GM18507 (cell line): ENCODE data around the gene SPINK4.
A peak's percentile ranks its signal among the peaks of the same experiment; 100 is the strongest.

Source experiments
- DNase-seq: peaks from one replicate; pipeline ENCODE4 v3.0.0; 2011; ENCODE audit warnings: low read depth; ENCODE audit not compliant: insufficient read length; ENCODE audit errors: extremely low spot score
- FAIRE-seq: peaks from 2 replicates; lab custom pipeline; 2011; peaks lifted over from hg19 to GRCh38; lab: Jason Lieb, UNC

SPINK4 gene

DNA sequence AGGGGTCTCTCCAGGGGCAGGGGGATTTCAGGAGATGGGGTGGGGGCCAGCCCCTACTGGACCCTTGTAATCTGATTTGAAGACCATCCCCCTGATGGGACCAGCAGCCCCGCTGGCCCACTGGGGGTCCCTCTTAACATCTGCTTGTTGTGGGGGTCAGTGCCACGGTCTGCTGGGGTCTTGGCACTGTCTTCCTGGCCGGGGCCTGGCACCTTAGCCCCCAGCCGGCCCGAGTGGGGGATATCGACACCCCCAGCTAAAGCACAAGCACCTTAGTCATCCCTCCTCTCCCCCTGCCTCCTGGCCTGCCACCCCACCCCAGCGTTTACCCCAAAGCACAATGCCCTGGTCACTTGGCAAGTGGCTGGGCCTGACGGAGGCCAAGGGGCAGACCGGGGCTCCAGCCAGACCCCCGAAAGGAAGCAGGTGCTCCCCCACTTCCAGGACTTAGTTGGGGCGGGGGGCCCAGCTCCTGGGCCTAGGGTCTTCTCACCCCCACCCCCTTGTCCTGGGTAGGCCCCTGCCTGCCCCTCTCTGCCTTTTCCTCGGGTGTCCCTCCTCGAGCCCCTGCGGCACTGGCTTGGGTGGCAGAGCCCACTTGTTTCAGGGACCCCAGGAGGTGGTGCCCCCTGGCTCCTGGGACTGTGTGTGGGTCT is 49.0 kb downstream of the SPINK4 start:
- FAIRE-seq (no peak), DNase-seq (no peak)

DNA sequence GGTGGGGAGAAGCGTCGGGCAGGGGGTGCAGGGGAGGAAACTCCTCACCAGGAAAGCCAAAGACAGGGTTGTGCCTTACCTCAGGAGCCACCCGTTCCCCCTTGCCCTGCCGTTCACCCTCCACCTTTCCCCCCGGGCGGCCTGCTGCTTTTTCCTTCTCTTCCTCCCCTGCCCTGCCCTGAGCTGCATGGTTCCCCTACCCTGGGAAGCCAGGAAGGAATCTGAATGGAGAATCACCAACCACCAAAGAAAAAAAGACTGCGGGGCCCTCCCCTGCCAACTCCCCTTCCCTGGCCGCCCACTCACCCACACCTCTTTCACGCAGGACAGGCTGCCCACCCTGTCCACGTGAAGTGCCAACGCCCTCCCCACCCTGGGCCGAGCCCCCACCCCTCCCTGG is 49.5 kb downstream of the SPINK4 start:
- no peak for DNase-seq
- FAIRE-seq: no peak

DNA sequence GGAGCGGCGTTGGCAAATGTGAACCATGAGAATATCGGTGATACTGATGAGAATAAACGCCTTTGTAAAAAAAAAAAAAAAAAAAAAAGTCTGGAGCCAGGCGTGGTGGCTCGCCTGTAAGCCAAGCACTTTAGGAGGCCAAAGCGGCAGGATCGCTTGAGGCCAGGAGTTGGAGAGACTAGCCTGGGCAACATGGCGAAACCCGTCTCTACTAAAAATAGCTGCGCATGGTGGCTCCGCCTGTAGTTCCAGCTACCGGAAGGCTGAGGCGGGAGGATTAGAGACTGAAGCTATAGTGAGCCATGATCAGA is 49.9 kb downstream of the SPINK4 start:
- no peak for FAIRE-seq
- no peak for DNase-seq

DNA sequence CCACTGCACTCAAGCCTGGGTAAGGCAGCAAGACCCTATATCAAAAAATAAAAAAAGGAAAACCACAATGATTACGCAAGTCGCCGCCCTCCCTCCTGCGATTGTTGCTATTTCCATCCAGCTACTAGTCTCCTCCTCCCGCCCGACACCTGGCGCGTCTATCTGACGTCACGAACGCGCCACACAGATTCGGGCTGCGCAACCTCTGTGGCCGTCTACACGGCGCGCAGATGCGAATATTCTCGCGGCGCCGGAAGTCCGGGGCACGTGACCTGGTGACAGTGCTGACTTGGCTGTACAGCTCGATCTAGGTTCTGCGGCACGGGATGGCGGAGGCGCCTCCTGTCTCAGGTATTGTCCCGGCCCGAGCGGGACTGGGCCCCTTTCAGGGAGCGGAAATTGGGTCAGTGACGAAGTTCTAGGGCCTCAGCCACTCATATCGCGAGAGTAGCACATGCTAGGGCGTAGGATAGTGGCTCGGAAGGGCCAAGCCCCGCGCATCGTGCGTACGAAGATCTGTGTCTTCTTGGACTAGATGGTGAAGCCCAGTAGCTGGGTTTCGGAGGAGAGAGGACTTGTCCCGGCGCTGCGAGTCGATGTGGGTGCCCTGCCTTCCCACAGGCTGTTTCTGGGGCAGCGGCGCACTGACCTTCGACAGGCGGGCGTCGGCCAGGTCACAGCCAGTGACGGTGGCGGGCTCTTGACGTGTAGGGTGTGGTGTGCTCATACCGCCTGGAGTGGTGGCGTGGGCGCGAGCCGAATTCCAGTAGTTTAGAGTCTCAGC is 50.5 kb downstream of the SPINK4 start, which contains the start of gene NFX1:
NFX1 (plus strand) TSS at position 270 of the 784 bp plus-strand sequence; CDS start at position 327, 57 bp downstream.
- FAIRE-seq: peak; percentile 98
- peak; percentile 95 for DNase-seq

DNA sequence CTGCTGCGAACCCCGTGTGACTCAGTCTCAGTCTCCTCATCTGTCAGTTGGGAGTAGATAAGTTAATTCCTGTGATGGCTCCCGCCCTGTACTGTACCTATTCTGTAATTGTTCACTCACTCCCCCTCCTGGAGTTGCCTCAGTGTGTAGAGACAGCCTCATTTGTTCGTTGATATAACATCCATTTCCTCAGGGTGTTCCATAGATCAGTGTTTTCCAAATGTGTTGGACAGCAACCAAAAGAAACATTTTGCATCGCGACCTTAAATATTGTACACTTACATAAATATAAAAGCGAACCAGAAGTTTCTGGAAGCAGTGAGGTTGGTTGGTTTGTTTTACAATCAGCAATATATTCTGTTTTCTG is 51.0 kb downstream of the SPINK4 start:
- FAIRE-seq: no peak
- DNase-seq: no peak

DNA sequence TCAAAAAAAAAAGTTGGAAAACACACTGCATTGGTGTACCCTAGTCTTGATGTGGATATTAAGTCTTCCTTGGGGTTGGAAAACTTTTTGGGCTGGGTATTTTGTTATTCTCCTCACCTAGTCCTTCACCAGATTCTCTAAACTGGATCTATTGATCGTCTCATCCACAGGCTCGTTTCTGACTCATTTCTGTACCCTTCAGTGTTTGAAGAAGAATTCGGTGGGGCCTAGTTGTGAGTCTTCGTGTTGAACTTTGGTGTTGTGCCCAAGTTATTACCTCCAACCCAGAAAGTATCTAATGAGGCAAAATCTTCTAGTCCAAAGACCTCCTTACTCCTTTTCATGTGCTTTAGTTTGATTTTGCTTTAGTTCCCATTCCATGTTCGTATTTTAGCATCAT is 51.9 kb downstream of the SPINK4 start:
- DNase-seq: no peak
- no peak for FAIRE-seq

DNA sequence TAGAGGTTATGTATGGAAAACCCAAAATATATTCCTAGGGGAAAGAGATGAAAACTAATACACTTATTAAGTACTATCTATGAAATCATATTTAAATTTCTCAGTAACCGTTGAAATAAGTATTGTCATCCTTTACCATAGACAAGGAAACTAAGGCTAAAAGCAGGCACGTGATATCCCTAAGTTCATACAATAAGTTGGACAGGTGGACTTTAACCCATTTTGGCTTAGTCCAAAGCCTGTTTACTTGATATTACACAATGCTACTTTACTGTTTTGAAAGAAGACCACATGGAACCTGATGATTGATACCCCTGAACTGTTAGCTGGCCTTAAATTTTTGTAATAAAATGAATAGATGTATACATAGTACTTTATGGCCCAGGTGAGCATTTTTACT is 53.8 kb downstream of the SPINK4 start:
- FAIRE-seq (no peak), DNase-seq (no peak)

DNA sequence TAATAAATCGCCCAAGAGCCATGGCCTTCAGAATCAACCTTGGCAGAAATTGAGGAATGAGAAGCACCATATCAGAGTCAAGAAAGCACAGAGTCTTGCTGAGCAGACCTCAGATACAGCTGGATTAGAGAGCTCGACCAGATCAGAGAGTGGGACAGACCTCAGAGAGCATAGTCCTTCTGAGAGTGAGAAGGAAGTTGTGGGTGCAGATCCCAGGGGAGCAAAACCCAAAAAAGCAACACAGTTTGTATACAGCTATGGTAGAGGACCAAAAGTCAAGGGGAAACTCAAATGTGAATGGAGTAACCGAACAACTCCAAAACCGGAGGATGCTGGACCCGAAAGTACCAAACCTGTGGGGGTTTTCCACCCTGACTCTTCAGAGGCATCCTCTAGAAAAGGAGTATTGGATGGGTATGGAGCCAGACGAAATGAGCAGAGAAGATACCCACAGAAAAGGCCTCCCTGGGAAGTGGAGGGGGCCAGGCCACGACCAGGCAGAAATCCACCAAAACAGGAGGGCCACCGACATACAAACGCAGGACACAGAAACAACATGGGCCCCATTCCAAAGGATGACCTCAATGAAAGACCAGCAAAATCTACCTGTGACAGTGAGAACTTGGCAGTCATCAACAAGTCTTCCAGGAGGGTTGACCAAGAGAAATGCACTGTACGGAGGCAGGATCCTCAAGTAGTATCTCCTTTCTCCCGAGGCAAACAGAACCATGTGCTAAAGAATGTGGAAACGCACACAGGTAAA is 54.9 kb downstream of the SPINK4 start:
- FAIRE-seq (peak; percentile 12), DNase-seq (no peak)

DNA sequence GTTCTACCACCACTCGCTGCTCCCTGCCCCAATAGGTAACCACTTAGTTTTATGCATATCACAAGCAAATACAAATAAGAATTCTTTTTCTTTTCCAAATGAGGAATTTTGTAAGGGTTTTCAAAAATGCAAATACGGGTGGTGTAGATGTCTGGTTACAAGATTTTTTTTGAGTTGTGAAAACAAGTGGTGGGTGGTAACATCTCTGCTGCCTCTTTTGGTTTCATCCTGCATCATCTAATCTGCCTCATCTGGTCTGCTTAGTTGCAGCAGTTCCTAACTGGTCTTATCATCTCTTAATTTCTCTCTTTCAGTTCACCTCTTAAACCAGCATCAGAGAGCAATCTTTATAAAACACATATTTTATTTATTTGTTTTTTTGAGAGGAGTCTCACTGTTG is 55.6 kb downstream of the SPINK4 start:
- DNase-seq: peak; percentile 23
- FAIRE-seq: peak; percentile 90

DNA sequence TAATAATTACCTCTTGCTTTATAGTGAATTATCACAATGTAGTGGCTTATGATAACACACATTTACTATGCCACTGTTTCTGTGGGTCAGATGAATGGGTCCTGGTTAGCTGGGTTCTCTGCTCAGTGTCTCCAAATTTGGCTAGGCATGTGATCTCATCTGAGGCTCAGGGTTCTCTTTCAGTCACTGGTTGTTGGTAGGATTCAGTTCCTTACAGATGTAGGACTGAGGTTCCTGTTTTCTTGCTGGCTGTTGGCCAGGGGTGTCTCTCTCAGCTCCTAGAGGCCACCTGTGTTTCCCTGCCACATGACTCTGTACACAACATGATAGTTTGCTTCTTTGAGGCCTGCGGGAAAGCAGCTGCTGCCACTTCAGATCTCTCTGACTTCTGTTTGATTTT is 57.5 kb downstream of the SPINK4 start:
- peak; percentile 28 for DNase-seq

More for the DNA sequence above, 57.5 kb downstream of the SPINK4 start:
- FAIRE-seq: peak; percentile 98
